Measurements from ENCODE around the gene PACSIN2.
"Not testable (repeated sequence)": the region's sequence is repeated elsewhere in the genome, so short reads cannot be mapped to it uniquely, and the experiment has no call there.

Gene PACSIN2

DNA sequence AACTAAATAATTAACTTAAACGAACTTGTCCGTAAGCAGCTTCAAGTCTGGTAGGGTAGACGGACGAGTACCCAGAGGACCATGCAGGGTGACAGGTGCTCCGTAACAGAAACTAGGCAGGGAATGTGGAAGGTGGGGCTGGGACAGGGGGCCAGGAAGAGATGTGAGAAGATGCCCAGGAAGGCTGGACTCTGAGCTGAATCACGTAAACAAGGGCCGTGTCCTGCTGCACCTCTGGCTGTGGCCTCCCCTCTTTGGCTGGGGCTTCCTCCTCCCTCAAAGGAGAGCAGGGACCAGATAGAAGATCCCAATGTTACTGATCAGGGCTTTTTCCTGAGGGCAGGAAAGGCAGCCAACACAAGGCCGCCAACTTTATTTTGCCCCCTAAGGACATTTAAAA is 47.9 kb downstream of the PACSIN2 start:
- DNase-seq (ENCODE audit: low spot score), result no peak

DNA sequence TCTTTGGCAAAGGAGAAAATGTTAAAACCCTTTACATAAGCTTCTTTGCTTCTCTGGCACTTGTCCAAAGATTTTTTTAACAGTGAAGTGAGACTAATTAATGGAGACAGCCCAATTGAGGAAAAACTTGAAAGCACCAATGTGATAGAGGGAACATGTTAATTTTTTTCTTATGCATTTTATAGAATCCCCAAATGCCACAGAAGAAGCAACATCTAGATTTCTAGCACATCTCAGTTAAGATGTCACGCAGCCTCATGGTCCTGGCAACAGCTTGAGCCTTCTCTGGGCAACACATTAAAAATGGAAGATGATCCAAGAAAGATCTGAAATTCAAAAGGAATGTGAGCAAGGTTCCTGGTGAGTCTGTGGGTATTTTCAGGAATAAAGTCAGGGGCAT is 48.5 kb downstream of the PACSIN2 start:
- FAIRE-seq (no peak), DNase-seq (ENCODE audit: low spot score) (no peak)

More for the DNA sequence above, 47.9 kb downstream of the PACSIN2 start:
- no peak for FAIRE-seq

DNA sequence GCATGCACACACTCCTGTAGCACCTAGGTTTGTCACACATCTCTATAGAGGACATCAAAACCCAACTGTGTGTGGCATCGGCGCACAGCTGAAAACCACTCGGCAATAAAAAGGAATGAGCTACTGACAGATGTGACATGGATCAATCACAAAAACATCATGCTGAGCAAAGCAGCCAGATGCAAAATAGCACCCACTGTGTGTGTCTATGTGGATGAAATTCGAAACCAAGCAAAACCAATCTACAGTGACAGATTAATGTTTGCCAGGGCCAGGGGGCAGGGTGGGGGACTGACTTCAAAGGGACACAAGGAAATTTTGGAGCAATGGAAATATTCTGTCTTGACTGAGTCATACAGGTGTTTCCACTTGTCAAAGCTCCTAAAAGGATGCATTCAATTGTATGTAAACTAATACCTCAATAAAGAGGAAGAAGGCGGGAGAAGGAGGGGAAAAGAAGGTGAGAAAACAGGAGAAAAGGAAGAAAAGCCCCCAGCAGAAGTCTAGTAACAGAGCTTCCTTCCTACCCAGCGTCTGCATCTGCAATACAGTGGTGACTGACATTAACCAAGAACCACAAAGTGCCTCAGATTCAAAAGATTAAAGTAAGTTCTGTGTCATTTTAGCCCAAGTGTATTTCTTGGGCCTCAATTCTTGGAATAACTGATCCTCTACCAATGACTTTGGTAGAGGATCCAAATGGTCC is 49.8 kb downstream of the PACSIN2 start:
- DNase-seq (ENCODE audit: low spot score) (no peak), FAIRE-seq (no peak)

DNA sequence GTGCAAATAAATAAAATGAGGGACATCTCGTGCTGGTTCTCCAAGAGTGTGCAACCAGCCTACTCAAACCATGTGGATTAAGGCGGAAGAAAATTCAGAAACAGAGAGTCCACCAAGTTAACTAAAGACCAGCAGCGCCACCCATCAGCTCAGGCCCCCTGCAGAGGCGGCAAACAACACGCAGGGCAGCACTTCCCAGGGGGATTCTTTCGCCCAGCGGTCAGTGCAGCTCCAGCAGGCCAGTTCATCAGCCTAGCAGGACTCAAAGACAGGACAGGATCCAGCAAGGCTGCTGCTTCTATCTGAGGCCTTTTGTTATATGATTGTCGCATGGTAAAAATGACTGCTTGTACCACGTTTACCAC is 51.7 kb downstream of the PACSIN2 start:
- no peak for FAIRE-seq

DNA sequence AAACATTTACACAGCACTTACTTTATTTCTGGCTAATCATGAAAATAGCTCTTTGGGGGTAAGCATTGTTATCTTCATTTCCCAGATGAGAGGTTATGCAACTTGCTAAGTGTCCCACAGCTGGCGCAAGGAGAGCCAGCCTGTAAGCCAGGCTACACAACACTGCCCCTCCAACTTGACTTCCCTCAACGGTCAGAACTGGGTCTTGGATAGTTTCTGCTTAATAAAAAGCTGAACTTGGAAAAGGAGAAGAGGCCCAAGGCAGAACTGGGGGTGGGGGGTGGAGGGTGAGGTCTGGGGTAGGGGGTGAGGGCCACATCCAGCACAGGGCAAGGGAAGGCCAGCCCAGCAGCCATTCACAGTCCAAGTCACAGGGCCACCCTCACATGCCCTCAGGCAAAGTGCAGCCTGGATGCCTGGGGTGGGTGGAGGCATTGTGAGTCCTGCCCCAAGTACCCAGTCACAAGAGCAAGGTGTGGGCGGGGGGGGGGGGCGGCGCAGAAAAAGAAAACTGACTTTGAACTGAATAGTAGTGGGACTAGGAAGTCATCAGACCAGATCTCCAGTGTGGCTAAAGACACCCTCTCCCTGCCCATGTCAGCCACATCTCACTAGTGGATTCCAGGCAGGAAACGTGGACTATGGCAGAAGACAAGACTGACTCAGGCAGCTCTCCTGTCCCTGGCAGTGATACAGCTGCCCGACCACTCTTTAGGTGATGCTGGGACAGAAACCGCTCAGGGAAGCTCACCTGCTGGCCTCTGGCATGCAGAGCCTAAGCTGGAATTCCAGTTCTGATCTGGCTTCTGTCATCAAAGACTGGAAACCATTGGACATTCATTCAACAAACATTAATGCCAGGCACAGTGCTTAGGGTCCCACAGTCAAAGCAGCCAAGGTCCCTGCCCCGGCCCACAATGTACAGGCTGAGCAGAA is 52.4 kb downstream of the PACSIN2 start:
- FAIRE-seq (no peak), DNase-seq (ENCODE audit: low spot score) (no peak)

More for the DNA sequence above, 51.7 kb downstream of the PACSIN2 start:
- DNase-seq (ENCODE audit: low spot score), result no peak

DNA sequence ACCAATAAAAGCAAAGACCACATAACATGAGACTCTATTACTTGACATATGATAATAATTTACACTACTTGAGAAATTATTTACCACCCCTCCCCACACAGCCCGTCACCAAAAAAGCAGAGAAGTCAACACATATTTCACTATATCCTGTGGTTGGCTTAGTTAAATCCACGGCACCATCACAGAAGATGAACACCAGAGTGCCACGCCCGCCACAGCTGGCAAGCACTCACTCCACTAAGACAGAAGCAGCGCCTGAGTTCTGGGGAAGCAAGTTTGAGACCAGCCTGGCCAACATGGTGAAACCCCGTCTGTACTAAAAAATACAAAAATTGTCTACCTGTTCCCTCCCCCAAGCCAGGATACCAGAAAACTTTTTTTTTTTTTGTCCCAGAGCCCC is 53.1 kb downstream of the PACSIN2 start:
- no peak for FAIRE-seq
- DNase-seq (ENCODE audit: low spot score), result no peak

DNA sequence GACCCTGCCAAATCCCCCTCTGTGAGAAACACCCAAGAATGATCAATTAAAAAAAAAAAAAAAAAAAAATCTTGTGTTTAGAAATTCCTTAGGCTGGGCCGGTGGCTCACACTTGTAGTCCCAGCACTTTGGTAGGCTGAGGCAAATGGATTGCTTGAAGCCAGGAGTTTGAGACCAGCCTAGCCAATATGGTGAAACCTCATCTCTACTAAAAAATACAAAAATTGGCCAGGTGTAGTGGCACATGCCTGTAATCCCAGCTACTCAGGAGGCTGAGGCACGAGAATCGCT is 53.6 kb downstream of the PACSIN2 start:
- not testable (repeated sequence) for DNase-seq (ENCODE audit: low spot score); FAIRE-seq

DNA sequence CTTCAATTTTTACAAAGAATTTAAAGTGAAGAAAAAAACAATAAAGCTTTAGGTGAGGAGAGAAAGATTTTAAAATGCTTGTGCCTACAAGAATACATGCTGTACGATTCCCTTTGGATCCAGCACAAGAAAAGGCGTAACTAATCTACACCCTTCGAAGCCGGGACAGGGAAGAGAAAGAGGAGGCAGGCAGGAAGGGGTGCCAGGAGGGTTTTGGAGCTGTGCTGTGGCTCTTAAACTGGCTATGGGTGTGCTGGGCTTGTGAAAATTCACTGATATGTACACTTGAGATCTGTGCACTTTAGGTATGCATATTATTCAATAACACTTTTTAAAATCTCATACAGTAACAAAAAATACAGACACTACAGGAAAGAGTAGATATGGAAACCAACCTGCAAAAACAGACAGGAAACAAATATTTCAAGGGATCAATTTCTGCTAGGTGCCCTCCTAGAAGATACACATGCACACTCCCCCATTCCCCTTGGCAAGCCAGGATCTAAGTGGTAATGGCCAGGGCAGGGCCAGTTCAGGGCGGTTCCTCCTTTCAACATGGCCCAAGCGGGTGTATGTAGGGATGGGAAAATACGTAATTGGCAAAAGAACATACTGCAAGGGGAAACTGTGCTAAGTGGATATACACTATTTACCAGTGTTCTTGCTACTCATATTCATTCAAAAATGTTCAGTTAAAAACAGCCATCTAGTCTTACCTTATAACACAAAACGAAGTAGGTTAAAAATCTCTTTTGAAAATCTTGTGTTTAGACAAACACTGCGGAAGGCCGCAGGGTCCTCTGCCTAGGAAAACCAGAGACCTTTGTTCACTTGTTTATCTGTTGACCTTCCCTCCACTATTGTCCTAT is 54.2 kb downstream of the PACSIN2 start:
- no peak for FAIRE-seq
- DNase-seq (ENCODE audit: low spot score), result no peak

DNA sequence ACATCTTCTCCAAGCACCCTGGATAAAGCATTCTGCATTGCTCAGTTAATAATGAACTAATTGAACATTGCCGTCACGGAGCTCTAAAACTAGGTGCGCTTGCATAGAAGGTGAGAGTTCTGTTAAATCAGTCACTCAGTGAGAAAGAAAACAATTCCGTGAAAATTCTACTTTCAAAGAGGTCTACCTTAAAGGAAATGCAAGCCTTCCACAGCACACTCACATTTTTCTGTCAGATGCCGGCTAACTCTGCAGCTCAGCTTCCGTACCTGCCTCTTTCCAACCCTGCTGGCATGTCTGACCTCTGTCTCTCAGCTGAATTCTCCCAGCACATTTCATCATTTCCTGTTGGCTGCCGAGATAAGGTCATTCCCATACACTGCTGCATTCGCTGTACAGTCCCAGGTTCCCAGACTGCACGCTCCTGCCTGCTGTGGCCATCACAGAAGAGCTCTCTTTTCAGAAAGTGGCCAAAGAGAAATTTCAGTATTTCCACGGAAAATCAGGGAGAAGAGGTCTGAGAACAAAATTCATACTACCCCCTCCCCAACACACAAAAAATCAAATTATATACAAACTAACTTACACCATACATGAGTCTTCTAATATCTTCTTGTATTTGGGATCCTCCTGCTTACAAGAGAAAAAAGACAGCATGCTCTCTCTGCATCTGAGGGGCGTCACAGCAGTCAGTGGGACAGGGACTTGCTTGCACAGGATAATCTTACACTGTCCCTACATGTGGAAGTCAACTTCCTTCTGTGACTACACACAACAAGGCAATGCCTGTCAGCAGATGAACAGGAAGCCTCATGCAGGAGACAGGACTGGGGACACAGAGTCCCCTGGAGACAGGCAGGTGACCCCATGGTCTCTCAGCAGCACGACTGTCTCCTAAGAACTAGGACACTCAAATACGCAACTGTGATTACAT is 55.1 kb downstream of the PACSIN2 start:
- FAIRE-seq (no peak), DNase-seq (ENCODE audit: low spot score) (peak; percentile 78)

DNA sequence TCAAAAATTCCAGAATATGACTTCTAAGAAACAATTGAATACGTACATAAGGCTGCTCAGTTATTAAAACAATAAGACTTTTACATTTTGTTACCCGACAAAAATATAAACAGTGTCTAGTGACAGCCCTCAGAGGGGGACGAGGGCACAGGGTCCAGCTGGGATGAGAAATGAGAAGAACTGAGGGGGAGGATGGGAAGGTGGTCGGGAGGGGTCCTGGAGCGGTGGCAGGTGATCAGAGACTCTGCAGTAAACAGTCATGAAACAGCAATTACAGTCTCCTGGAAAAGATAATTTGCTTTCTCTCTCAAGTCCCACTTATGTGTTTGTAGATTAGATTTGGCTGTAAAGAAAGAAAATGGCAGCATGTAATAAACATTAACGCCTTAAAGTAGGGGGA is 56.0 kb downstream of the PACSIN2 start:
- DNase-seq (ENCODE audit: low spot score) (no peak), FAIRE-seq (no peak)

DNA sequence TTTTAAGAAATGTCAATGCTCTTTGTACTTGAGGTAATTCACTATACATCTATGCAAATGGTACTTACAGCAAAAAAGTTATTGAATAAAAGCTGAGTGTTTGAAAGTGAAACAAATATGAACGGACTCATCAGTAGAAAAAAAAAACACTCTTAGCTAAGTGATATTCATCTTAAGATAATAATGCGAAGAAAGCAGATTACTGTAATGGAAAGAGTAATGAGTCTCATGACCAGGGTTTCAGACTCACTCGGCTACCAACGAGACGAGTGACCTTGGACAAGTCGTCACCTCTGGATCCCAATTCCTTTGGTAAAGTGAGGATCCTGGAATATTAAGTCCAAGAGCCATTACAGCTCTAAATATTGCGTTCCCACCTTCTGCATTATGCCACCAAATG is 57.0 kb downstream of the PACSIN2 start:
- FAIRE-seq, result no peak
- no peak for DNase-seq (ENCODE audit: low spot score)

DNA sequence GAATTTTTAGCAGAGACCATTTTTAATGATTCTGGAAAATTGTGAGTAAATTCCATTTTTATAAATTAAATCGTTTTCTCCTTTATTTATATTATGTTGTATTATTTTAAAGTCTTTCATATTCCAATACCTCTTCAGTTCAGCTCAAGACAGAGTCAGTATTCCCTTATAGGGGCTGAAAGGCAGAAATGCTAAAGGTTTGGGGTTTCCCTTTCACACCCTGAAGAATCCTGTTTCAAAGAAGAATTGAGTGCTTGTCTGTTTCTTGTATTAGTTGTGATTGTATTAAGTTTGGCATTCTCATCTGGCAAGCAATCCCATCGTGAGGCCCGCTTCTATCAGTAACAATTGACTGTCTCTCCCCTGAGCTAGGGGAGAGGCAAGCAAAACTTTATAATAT is 57.4 kb downstream of the PACSIN2 start:
- DNase-seq (ENCODE audit: low spot score), result no peak
- FAIRE-seq, result no peak

DNA sequence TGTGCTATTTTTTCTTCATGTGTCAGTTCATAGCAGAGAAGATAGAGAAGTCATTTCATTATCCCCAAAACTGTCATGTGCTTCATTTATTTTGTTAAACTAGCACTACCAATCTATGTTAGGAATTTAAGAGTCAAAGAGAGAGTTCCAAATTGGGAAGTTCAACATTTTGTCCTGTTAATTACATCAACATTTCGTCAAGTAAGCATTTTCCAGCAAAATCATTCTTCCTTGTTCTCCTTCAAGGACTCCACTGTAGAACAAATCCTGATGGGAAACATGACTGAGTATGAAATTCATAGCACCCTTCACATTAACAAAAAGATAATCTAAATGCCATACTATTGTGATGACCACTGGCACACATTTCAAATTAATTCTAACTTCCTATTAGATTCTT is 59.1 kb downstream of the PACSIN2 start:
- DNase-seq (ENCODE audit: low spot score) (no peak), FAIRE-seq (no peak)

DNA sequence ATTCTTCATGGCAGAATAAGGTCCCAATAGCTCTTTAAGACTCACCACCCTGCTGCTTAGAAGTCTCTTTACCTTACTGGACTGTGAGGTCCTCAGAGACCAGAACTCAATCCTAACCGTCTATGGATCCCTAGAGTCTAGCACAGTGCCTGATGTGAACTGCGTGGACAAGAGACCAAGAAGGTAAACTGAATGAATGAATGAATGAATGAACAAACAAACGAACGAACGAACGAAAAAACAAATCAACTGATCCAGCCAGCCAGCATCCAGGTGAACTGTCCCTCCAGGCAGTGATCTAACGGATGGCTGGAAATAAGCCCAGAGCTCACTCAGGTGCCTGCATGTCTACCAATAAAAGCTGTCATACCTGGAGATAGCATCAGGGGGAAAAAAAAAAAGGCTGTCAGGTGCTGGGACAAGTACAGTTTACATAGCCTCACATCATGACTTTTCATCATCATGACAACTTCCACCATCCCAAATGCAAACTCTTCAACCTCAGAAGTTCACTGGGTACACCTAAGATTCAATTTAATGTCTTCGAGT is 59.8 kb downstream of the PACSIN2 start:
- FAIRE-seq (no peak), DNase-seq (ENCODE audit: low spot score) (no peak)

DNA sequence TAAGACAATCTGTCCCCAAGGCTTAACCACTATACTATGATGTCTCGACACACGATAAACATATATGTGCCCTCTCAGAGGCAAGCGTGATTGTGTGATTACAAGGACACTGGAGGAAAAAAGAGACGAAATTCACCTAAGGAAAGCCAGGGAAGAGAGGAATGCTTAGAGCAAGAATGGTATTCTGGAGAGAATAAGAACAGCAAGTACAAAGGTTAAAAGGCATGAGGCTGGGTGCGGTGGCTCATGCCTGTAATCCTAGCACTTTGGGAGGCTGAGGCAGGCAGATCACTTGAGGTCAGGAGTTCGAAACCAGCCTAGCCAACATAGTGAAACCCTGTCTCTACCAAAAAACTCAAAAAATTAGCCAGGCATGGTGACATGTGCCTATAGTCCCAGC is 61.2 kb downstream of the PACSIN2 start:
- FAIRE-seq; DNase-seq (ENCODE audit: low spot score): not testable (repeated sequence)

DNA sequence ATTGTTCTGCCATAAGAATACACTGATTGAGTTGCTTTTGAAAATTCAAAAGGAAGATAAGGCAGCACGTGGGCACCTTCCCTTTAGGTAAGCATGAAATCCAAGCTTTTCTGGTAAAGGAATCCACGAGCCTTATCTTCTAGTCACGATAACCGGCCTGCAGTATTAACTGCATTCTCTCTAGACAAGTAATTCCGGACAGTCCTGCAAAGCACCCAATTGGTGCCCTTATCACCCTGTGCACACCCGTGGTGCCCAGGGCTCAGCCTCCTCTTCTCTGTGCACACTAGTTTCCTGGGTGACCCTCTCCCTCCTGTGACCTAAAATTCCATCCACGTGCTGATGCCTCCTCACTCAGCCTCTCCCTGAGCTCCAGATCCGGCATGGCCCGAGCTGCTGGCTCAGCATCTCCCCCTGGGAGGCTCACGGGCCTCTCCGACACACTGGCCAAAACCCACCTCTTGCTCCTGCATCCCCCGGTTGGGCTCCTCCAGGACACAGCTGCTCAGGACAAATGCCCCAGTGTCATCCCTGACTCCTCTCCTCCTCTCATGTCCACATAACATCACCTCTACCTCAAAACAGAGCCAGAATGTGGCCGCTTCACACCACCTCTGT is 63.7 kb downstream of the PACSIN2 start:
- DNase-seq (ENCODE audit: low spot score) (no peak), FAIRE-seq (no peak)

DNA sequence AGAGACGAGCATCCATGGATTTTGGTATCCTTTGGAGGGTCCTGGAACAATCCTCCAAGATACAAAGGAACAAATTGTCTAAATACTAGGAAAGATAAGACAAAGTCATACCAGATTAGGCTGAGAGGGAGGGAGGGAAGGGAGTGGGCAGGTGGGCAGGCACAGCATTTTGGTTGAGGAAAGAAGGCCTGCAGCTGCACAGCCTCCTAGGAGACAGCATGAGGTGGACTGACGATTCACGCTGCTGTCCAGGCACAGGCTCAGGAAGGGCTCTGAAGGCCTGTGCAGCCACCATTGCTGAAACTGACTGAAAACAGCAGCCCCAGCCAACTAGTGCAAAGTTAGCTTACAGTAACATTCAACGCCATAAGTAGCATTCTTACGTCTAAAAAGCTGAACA is 64.7 kb downstream of the PACSIN2 start:
- FAIRE-seq (no peak), DNase-seq (ENCODE audit: low spot score) (no peak)

DNA sequence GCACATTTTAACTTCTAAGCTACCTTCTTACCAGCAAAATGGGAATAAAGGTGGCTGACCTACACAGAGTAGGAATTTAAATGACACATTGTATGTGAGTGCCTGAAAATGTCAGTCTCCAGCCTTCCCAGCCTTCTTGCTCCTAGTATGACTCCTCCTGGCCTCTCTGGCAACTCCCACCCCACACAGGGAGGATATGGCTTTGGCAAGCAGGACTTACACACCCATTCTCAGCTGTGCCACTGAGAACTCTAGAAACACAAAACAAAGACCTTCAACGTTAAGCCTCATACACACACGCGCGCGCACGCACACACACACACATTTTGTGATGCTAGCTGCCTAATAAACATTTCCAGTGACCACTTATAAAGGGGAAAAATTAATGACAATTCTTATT is 65.8 kb downstream of the PACSIN2 start:
- FAIRE-seq, result no peak
- no peak for DNase-seq (ENCODE audit: low spot score)

DNA sequence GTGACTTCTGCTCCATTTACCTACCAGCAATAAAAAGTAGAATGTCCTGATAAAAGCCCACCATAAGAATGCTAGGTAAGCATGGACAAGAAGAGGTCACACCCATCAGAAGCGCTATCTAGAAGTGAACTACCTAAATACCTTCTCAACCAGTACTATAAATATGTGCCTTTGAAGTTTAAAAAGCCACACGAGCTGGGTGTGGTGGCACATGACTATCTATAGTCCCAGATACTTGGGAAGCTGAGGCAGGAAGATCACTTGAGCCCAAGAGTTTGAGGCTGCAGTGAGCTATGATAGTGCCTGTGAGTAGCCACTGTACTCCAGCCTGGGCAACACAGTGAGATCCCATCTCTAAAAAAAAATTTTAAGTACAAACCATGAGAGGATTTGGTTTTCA is 66.7 kb downstream of the PACSIN2 start:
- DNase-seq (ENCODE audit: low spot score), result no peak

More for the DNA sequence above, 66.7 kb downstream of the PACSIN2 start:
- FAIRE-seq, result no peak
